ENCODE data around the gene SELENOM.
"Not testable (repeated sequence)": the region's sequence is repeated elsewhere in the genome, so short reads cannot be mapped to it uniquely, and the experiment has no call there.

The SELENOM gene

DNA sequence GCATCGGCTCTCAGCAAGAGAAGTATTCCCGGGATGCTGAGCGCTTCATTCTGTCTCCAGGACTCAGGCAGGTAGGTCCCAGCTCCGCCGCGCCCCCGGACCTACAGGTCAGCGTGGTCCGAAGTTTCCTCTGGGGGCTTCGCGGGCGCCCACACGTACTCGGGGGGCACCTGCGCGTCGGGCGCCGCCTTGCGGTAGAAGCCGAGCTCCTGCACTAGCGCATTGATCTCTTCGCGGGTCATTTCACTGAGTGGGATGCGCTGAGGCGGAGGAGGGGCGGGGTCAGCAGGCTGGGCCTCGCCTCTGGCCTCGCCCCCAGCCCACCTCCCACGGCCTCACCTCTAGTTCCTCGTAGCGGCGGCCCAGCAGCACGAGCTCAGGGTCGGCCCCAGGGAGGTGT, 2.5 kb downstream of the SELENOM start:
- no peak for DNase-seq

DNA sequence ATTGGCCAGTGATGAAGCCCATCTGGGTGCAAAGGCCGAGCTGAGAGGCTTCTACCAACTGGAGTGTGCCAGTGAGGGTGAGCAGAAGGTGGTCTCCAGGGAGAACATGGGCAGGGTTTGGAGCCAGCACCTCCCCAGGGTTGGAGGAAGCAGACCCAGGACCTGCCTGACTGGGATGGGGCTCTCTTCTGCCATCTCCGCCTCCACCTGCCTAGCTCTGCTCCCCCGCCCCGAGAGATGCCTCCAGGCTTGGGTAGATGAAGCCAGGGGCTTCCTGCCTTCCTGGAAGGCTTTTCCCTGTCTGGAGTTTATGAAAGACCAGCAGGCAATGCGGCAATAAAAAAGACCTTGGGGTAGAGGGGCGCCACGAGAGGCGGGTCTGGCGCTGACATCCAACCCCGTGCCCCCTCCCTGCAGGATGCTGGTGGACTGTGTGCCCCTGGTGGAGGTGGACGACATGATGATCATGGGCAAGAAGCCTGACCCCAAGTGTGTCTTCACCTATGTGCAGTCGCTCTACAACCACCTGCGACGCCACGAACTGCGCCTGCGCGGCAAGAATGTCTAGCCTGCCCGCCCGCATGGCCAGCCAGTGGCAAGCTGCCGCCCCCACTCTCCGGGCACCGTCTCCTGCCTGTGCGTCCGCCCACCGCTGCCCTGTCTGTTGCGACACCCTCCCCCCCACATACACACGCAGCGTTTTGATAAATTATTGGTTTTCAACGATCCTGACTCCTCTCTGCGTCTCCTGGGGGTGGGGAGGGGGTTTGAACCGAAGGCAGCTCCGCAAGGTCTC, 3.3 kb downstream of the SELENOM start:
- no peak for DNase-seq

DNA sequence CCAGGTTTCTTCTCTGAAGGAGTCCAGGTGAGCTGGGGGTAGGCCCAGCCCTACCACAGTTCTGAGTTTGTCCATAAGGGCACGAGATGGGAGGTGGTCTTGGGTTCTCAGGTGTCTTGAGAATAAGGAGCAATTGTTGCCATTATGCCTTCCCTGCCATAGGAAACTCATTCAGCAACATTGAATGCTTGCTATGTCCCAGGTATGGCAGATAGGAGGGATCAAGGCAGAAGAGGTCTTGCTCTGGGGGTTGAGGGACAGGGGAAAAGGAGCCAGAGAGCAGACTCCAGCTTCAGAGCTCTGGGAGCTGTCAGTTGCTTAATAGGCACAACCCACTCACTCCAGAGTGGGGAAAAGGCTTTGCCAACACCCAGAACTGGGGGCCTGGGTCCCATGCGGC, 4.3 kb downstream of the SELENOM start:
- DNase-seq: no peak

DNA sequence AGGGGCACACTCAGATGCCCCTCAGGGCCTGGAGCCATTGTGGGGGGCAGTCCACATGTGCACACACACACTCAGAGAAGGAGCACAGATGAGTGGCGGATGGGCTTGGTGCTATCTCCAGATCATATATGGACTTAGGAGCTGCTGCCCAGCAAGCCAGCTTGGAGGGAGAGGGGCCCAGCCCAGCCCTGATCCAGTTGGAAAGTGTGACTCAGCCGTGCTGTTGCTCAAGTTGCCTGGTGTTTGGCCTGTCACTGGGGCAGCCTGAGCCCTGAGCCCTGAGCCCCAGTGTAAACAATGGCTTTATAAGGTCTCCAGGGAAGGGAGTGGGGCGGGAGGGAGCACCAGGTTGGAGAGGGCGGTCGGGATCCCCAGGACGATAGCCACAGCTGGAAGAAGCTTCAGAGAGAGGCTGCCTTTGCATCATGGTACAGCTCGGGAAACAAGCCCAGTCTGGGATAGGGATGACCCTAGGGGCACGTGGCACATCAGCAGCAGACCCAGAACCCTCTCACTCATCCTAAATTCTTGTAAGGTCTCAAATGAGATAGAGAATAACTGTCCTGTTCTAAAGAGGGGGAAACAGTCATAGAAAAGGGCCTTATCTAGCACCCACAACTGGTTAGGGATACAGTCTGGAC, 4.8 kb downstream of the SELENOM start:
- no peak for DNase-seq

DNA sequence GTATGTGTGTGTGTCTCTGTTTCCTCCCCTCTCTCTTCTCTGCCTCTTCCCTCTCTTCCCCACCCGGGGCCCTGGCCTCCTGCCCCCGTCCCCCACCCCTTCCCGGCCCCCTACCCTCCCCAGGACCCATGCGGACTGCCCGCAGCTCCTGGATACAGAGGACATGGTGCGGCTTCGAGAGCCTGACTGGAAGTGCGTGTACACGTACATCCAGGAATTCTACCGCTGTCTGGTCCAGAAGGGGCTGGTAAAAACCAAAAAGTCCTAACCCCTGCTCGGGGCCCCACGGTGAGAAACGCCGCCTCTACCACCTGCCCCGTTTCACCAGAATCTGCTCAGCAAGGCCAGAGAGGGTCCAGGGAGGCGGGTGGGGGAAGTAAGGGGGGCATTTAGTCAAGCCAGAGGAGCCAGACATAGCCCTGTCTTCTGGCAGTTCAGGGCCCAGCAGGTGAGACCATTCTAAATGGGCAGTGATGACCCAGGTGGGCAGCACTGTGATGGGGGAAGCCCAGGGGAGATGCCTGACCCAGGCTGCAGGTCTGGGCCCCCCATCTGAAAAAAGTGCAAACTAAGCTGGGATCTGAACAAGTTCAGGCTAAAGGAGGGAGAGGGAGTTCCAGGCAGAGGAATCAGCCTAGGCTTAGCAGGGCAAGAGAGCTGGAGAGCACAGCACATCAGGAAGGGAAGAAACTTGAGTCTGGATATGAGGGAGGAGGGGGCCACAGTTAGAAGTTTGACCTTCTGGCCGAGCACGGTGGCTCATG, 6.4 kb downstream of the SELENOM start:
- no peak for DNase-seq

DNA sequence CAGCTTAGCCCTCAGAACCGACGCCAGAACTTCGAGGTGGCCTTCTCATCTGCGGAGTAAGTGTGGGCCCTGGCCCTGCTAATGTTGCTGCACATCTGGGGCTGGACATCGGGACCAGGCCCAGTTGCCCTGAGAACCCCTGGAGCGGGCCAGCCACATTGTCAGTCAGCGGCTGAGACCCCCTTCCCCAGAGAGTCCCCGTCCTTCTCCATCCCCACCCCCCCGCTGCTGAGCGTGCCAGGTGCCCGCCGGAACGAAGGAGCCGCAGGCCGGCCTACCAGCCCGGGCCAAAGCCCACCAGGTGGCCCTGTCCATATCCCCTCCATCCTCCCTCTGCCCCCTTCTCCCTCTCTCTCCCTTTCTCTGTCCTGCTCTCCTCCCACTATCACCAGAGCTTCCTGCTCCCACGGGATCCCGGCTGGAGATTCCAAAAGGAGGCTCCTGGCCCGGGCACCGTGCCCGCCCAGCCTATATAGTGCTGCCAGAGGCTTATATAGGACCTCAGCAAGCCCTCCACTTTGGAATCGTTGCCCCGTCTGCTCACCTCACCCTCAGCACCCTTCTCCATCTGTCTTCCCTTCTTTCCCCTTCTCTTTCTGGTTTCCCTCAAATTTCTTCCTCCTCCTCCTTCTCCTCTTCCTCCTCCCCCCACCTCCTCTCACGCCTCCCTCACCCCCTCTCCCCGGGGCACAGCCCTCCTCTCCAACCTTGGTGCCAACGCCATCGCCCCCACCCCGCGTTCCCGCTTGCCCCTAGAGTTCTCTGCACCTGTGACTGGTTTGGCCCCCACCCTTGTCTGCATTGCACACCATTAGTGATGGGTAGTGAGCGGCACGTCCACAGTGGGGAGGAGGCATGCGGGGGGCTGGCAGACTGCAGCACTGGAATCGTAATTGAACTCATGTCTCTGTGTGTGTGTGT, 7.3 kb downstream of the SELENOM start:
- no peak for DNase-seq

DNA sequence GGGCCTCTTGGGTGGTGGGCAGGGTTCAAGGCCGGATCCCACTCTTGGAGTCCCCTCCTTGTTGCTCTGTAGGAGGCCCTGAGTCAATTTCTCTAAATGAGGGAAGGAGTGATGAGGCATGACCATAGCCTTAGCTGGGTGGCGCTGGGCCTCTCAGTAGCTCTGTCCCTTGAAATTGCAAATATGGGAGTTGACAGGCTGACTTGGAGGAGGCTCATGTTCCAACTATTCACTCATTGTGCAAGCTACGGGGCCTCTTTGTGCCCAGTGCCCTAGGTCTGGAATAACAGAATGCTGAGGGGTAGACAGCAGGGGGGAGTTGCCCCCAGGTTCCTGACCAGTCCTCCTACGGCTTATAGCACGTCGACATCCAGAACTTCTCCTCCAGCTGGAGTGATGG, 8.0 kb downstream of the SELENOM start:
- no peak for DNase-seq

DNA sequence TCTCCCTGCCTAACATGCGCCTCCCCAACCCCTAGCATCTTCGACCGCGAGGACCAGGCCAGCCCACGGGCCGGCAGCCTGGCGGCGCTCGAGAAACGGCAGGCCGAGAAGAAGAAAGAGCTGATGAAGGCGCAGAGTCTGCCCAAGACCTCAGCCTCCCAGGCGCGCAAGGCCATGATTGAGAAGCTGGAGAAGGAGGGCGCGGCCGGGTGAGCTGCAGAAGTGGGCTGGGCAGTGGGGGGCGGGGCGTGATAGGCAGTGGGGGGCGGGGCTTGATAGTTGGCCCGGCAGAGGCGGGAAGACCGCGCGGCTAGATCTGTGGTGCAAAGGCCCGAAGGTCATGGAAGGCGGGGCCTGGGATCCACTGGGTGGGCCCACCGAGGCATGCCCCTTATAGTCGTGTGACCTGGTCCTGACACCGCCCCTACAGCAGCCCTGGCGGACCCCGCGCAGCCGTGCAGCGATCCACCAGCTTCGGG, 8.7 kb downstream of the SELENOM start:
- DNase-seq: no peak

DNA sequence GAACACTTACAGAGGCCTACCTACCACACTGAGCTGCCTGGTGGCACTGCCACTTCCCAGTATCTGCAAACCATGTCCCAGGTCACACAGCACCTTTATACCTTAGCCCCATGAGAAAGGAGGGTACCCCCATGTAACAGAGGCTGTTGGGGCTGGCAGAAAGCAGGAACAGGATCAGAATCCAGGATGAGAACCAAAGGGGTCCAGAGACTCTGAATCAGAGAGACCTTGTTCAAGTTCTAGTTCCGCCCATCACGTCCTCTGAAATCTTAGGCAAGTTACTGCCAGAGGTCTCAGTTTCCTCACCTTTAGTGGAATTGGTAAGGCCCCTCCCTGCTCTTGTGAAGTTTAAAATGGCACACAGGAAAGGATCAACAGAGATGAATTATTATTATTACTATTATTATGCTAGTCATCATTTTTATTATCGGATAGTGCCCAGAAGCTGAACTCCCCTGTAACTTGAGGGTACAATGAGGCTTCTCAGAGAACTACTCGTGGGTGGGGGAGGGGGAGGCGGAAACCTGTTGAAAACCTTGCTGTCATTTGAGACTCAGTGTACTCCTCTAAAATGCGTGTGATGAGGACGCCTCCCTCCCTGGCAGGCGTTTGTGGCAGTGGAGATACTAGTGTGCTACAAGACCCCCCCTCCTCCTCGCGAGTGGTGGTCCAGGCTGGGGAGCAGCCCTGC, 9.3 kb downstream of the SELENOM start:
- no peak for DNase-seq

DNA sequence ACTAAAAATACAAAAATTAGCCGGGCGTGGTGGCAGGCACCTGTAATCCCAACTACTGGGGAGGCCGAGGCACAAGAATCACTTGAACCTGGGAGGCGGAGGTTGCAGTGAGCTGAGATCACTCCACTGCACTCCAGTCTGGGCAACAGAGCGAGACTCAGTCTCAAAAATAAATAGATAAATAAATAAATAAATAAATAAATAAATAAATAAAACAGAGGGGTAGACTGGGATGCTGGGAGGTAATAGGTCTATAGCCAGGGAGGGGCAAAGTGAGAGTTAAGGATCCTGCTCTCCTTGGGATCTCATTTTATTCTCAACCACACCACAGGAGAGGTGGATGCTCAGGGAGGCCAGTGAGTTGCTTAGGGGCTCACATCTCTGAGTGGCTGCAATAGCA, 9.8 kb downstream of the SELENOM start:
- DNase-seq: not testable (repeated sequence)

DNA sequence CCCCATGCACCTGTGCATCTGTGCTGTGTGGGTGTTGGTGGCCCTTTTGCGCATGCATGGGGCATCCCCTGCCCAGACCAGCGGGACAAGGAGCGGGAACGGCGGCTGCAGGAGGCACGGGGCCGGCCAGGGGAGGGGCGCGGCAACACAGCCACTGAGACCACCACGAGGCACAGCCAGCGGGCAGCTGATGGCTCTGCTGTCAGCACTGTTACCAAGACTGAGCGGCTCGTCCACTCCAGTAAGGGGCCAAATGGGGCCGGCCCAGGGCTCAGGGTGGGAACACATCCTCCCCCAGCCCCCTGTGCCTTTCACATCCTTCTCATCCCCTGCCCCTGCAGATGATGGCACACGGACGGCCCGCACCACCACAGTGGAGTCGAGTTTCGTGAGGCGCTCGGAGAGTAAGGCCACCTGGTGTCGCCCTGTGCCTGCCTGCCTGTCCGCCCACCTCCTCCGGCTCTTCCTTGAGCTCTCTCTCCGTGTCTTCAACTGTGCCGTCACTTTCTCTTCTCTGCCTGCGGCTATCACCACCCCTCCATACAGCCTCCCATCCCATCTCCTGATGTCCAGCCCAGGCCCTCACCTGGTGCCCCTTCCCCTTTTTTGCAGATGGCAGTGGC, 10.6 kb downstream of the SELENOM start:
- no peak for DNase-seq

DNA sequence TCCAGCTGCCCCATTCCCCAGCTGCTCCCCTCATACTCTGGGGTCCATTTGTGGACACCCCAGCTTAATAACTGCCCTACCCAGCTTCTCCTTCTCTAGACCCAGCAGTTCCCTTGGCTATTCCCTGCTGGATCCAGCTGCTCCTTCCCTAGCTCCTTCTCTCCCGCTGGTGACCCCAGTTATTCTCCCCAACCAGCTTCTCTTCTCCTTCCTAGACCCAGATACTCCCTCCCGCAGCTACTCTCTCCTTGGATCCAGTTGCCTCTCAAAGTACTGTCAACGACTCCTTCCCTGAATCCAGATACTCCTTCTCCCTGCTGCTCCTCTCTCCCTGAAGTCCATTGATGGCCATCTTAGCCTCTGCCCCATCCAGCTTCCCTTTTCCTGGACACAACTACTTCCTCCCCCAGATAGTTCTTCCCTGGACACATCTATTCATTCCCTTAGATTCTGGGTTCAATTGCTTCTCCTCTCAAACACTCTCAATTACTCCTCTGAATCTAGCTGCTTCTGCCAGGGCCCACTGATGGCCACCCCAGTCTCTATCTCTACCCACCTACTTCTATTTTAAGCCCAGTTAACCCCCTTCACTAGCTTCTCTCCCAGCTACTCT, 11.6 kb downstream of the SELENOM start:
- DNase-seq: no peak

DNA sequence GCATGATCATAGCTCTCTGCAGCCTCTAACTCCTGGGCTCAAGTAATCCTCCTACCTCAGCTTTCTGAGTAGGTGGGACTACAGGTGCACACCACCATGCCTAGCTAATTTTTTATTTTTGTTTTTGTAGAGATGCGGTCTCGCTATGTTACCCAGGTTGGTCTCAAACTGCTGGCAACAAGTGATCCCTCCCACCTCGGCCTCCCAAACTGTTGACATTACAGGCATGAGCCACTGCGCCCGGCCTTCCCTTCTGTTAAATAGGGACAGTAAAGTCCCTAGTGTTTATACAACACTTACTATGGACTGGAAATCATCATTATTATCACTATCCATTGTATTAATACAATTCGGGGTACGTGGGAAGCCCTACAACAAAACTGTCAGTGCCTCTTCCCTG, 12.6 kb downstream of the SELENOM start:
- no peak for DNase-seq

DNA sequence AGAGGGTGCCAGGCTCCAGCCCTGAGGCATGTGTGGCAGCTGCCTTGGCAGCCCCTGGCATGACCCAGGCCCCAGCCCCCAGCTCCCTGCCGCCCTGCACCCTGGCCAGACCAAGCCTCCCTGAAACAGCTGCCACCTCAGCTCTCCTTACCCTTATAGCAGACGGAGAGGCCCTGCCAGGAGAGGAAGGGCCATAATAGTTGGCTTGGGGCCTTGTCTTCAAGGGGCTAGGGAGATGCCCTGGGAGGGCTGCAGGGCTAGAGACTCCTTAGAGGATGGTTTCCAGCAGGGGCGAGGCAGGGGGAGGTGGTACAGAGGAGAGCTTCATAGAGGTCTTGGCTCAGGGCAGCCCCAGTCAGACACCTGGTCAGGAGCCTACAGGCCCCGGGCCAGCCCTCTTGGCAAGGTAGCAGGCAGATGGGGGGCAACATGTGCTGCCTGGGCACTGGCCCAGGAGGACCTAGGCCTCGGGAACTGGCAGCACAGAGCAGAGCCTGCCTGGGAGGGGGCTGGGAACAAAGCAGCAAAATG, 13.3 kb downstream of the SELENOM start:
- no peak for DNase-seq

DNA sequence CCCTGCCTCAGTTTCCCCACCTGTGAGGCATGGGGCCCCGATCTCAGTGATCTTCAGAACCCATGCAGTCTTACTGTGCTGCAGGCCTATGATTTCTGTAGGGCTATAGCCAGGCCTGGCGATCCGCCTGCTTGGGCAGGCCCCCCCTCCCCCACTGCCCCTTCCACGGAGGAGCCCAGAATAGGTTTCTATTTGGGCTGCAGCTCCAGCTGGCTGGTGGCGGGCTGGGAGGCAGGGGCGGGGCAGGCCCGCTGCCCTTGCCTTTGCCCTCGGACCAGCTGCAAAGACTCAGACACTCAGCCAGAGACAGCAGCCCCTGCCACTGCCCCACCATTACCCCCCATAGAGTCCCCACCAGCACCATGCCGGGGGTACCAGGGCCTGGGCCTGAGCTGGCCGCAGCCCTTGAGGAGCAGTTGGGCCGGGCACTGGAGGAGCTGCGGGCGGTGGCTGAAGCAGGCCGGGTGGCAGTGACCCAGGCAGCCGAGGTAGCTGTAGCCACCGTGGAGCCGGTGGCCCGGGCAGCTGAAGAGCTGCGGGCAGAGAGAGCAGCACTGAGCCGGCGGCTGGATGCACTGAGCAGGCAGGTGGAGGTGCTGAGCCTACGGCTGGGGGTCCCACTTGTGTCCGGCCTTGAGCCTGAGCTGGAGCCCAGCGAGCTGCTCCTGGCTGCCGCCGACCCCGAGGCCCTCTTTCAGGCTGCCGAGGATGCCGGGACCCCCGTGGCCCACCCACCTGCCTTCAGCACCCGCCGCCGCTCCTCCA, 14.1 kb downstream of the SELENOM start:
- no peak for DNase-seq

DNA sequence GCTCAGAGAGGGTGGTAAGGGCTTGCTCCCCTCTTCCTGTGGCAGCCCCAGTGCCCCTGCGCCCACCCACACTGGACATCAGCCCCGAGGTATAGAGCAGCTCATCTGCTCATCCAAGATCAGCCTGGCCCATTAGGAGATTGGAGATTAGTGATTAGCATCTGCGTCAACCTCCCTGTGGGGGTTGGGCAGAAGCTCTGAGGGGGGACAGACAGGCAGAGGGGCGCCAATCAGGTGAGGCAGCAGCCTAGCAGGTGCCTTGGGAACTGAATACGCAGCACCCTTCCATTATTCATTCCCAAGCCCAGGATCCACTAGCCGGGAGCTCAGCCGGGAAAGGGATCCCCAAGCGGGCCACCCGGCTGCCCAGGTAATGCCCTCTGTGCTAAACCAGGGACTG, 15.2 kb downstream of the SELENOM start:
- no peak for DNase-seq

DNA sequence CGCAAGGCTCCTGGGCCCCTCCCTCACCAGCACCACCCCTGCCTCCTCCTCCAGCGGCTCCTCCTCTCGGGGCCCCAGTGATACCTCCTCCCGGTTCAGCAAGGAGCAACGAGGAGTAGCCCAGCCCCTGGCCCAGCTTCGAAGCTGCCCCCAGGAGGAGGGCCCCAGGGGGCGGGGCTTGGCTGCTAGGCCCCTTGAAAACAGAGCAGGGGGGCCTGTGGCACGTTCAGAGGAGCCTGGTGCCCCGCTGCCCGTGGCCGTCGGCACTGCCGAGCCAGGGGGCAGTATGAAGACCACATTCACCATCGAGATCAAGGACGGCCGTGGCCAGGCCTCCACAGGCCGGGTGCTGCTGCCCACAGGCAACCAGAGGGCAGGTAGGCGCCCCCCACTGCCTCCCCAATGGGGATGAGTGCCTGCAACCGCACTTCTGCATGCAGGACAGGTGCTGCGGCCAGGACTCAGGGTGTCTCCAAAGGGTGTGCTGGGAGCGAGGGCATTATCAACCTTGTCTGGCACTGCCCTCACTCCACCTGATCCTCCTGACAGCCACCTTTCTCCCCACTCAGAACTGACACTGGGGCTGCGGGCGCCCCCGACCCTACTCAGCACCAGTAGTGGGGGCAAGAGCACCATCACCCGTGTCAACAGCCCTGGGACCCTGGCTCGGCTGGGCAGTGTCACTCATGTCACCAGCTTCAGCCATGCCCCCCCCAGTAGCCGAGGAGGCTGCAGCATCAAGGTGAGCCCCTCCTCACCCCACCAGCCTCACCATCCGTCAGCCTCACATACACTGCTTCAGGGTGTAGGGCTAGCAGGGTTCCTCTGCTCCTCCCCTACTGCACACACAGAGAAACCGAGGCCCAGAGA, 16.0 kb downstream of the SELENOM start:
- no peak for DNase-seq

DNA sequence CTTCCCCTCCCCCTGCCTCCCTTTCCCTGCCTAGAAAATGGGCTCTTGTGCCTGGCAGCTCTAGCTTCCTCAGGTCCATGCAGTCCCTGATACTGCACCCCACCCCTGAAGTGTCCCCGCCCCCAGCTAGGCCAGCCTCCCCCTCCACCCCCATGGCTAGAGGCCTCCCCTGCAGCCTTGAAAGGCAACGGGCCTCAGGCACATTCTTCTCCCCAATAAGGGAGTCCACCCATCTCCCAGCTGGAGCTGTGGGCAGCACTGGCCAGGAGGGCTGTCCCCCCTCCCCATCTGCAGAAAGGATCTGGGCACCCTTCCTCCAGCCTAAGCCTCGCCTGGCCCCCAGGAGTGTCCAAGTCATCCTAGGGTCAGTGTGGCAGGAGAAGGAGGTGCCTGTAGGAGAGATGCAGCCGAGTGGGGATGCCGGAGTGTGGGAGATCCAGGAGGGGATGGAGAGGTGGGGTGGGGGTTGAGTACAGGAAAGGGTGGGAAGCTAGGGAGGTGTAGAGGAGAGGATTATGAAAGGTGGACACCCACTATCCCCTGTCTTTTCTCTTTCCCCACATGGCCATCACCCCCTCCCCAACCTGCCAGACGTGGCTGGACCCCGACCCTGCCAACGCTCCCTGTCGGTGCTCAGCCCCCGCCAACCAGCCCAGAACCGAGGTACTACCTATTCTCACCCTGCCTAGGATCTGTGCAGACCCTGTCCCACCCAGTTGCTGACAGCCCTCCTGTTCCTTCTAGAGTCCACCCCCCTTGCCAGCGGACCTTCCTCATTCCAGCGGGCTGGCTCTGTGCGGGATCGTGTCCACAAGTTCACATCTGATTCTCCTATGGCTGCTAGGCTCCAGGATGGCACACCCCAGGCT, 16.9 kb downstream of the SELENOM start:
- no peak for DNase-seq
